GM12878 (cell line): ENCODE measurements around the gene GNB3. TPM values are rescaled to one million over a fixed set of nuclear protein-coding genes. Genes with fewer than 3 reads are reported as not detected.

Experiments used
- ATAC-seq: fragments of 200-7000 bp; cut with Tn5 transposase; 3 replicates; pipeline ENCODE4 v1.9.1; 2020; ENCODE audit warnings: mild to moderate bottlenecking, moderate library complexity
- BruUV-seq: library from RNA; stranded (reverse); fragments of 400-500 nt; replicated peaks from 2 replicates; lab custom pipeline; 2021; lab: Mats Ljungman, UMichigan
- CTCF ChIA-PET: fragments of 300-600 bp; sonication (Branson Sonifier 250); formaldehyde crosslinking; extraction: SDS; loops from one replicate; lab custom pipeline; 2021; ENCODE audit warnings: inconsistent platforms; lab: Yijun Ruan, JAX
- POLR2A ChIA-PET: fragments of 350-600 bp; formaldehyde crosslinking; extraction: SDS; loops from one replicate; lab custom pipeline; 2021; ENCODE audit warnings: inconsistent platforms; lab: Charles Lee
- RAD21 ChIA-PET: fragments of 300-600 bp; sonication (Branson Sonifier 250); formaldehyde crosslinking; loops from one replicate; lab custom pipeline; 2023; ENCODE audit warnings: antibody characterized with exemption; ENCODE audit not compliant: unreplicated experiment; lab: Charles Lee
- SMC1A ChIA-PET: fragments of 300-600 bp; sonication (Branson Sonifier 250); formaldehyde crosslinking; loops from one replicate; lab custom pipeline; 2023; ENCODE audit not compliant: unreplicated experiment, uncharacterized antibody; lab: Charles Lee
- DNase-seq: peaks from one replicate; pipeline ENCODE4 v3.0.0-alpha.2; 2011; ENCODE audit warnings: low read depth, low spot score
- FAIRE-seq: peaks from 3 replicates; lab custom pipeline; 2011; peaks lifted over from hg19 to GRCh38; lab: Jason Lieb, UNC
- H2AFZ ChIP-seq: 2 replicates; pipeline ENCODE4 v1.6.0; 2011; ENCODE audit warnings: low read depth, low read length, control low read depth; ENCODE audit not compliant: control insufficient read depth
- H3K27ac ChIP-seq: 2 replicates; pipeline ENCODE4 v1.5.1; 2011; ENCODE audit warnings: control low read depth; ENCODE audit not compliant: control insufficient read depth, insufficient read depth
- H3K27me3 ChIP-seq, 2 experiments: replicated peaks in 1 of 2; 2 replicates each; pipeline versions ENCODE4 v1.6.0 to v1.6.1; 2011; ENCODE audit warnings: low read length in 1 of 2; ENCODE audit not compliant: control insufficient read depth in 2 of 2, insufficient read depth in 2 of 2
- H3K36me3 ChIP-seq, 2 experiments: 2 replicates each; pipeline ENCODE4 v1.5.1; 2011; ENCODE audit warnings: low read length in 1 of 2; ENCODE audit not compliant: control insufficient read depth in 2 of 2, insufficient read depth in 2 of 2
- H3K4me1 ChIP-seq: 2 replicates; pipeline ENCODE4 v1.6.1; 2011; ENCODE audit warnings: mild to moderate bottlenecking, low read length, moderate library complexity, mixed read lengths; ENCODE audit not compliant: control insufficient read depth, insufficient read depth
- H3K4me2 ChIP-seq: 2 replicates; pipeline ENCODE4 v1.6.0; 2011; ENCODE audit warnings: control low read depth; ENCODE audit not compliant: control insufficient read depth, insufficient read depth
- H3K4me3 ChIP-seq: fragments of 200-600 bp; sonication (generic); 2 replicates; pipeline ENCODE4 v1.5.1; 2016
- H3K79me2 ChIP-seq: 2 replicates; pipeline ENCODE4 v1.6.0; 2011; ENCODE audit warnings: low read length; ENCODE audit not compliant: control insufficient read depth, insufficient read depth
- H3K9ac ChIP-seq: 2 replicates; pipeline ENCODE4 v1.8.0; 2011; ENCODE audit warnings: low read length, control low read depth, mixed read lengths; ENCODE audit not compliant: control insufficient read depth, insufficient read depth
- H3K9me3 ChIP-seq: replicated peaks from 3 replicates; pipeline ENCODE4 v1.5.1; 2011; ENCODE audit warnings: mild to moderate bottlenecking, low read length; ENCODE audit not compliant: control insufficient read depth, insufficient read depth
- H4K20me1 ChIP-seq: 2 replicates; pipeline ENCODE4 v1.6.0; 2011; ENCODE audit not compliant: control insufficient read depth, insufficient read depth
- BACH1 ChIP-seq: fragments of 450-650 bp; IDR thresholded peaks from 2 replicates; pipeline ENCODE4 v1.6.1; 2017; ENCODE audit warnings: mild to moderate bottlenecking, borderline replicate concordance
- CBX5 ChIP-seq: sonication (generic); IDR thresholded peaks from 2 replicates; pipeline ENCODE4 v1.6.1; 2016; ENCODE audit warnings: low read depth, moderate library complexity, mild to moderate bottlenecking, inconsistent platforms
- EP300 ChIP-seq, 2 experiments: fragments of 150-350 bp in 1 of 2; IDR thresholded peaks; 2 replicates each; pipeline ENCODE4 v1.6.1; 2011 to 2012; ENCODE audit warnings: low read depth in 2 of 2, low read length in 2 of 2, borderline replicate concordance in 1 of 2, improper control_type of control experiment in 1 of 2, inconsistent platforms in 1 of 2; ENCODE audit not compliant: control insufficient read depth in 1 of 2
- ETV6 ChIP-seq, 2 experiments: fragments of 450-650 bp in 1 of 2; IDR thresholded peaks in 1 of 2; conservative IDR thresholded peaks in 1 of 2; 2 replicates each; pipeline ENCODE4 v1.6.1; 2014; ENCODE audit warnings: antibody characterized with exemption in 1 of 2, borderline replicate concordance in 1 of 2, low read depth in 1 of 2, mild to moderate bottlenecking in 1 of 2, moderate library complexity in 1 of 2
- EZH2 ChIP-seq: IDR thresholded peaks from 2 replicates; pipeline ENCODE4 v1.6.1; 2012; ENCODE audit warnings: low read depth, mild to moderate bottlenecking, control low read depth, inconsistent platforms, low read length, borderline replicate concordance; ENCODE audit not compliant: control insufficient read depth
- FOXM1 ChIP-seq: IDR thresholded peaks from 2 replicates; pipeline ENCODE4 v1.6.1; 2012; ENCODE audit warnings: low read depth, mild to moderate bottlenecking, inconsistent platforms, low read length, moderate library complexity
- GATAD2B ChIP-seq: fragments of 450-650 bp; conservative IDR thresholded peaks from 2 replicates; pipeline ENCODE4 v1.6.1; 2017; ENCODE audit warnings: low read depth, mild to moderate bottlenecking, moderate library complexity
- HDAC2 ChIP-seq: fragments of 200-600 bp; sonication (generic); IDR thresholded peaks from 2 replicates; pipeline ENCODE4 v1.6.1; 2017
- IKZF2 ChIP-seq, 2 experiments: fragments of 450-650 bp; IDR thresholded peaks; 2 replicates each; pipeline ENCODE4 v1.6.1; 2017; ENCODE audit warnings: mild to moderate bottlenecking in 2 of 2, moderate library complexity in 2 of 2
- POLR2AphosphoS2 ChIP-seq: IDR thresholded peaks from 2 replicates; pipeline ENCODE4 v1.6.1; 2011; ENCODE audit warnings: low read depth, mild to moderate bottlenecking, low read length, improper control_type of control experiment, moderate library complexity
- POLR2AphosphoS5 ChIP-seq: IDR thresholded peaks from 2 replicates; pipeline ENCODE4 v1.6.1; 2011; ENCODE audit warnings: mild to moderate bottlenecking, low read length, inconsistent platforms
- SMARCA5 ChIP-seq: fragments of 450-650 bp; IDR thresholded peaks from 2 replicates; pipeline ENCODE4 v1.6.1; 2017; ENCODE audit warnings: mild to moderate bottlenecking
- SMC3 ChIP-seq: IDR thresholded peaks from 2 replicates; pipeline ENCODE4 v1.6.1; 2011; ENCODE audit warnings: low read length, improper control_type of control experiment, borderline replicate concordance
- SRF ChIP-seq, 2 experiments: IDR thresholded peaks; 2 replicates each; pipeline ENCODE4 v1.6.1; 2011; ENCODE audit warnings: low read depth in 2 of 2, low read length in 2 of 2, mild to moderate bottlenecking in 1 of 2, moderate library complexity in 1 of 2
- SUZ12 ChIP-seq: fragments of 200-600 bp; sonication (generic); IDR thresholded peaks from one replicate; pipeline ENCODE4 v1.6.1; 2018; ENCODE audit warnings: antibody characterized with exemption, mild to moderate bottlenecking; ENCODE audit not compliant: unreplicated experiment
- WGBS: methylation state at CpG from one replicate; pipeline ENCODE4 v1.1.6; 2016; ENCODE audit warnings: low lambda C conversion rate; ENCODE audit not compliant: insufficient replicate concordance, insufficient coverage; ENCODE audit errors: missing lambda C conversion rate; 5-methylcytosine and 5-hydroxymethylcytosine counted together
- in situ Hi-C: fragments of 300-500 bp; cut with MboI; formaldehyde crosslinking; loops from 9 replicates; pipeline ENCODE4 v1.14.3; 2018; ENCODE audit warnings: mixed read lengths
- intact Hi-C: fragments of 100-400 bp; cut with micrococcal nuclease; formaldehyde crosslinking; loops from one replicate; pipeline ENCODE4 v1.14.2; 2022; ENCODE audit not compliant: unreplicated experiment
- polyA plus RNA-seq, 11 experiments: library from polyadenylated mRNA; depleted of rRNA in 4 of 11; unstranded in 6 of 11; stranded (reverse) in 5 of 11; fragments of >200 nt; fragmentation: Nextera tagmentation in 4 of 11; fragmentation: Illumina TruSeq in 1 of 11; extraction: Ambion mirVana in 4 of 11; extraction: Trizol in 1 of 11; gene quantifications; 1 replicate in 1 of 11; 2 replicates in 10 of 11; pipeline versions ENCODE4 v1.2.1 to v1.2.3, GENCODE V29; 2011 to 2016; ENCODE audit warnings: inconsistent platforms in 2 of 11, missing spikeins in 2 of 11, low read depth in 1 of 11
- total RNA-seq, 4 experiments: library from RNA; depleted of rRNA in 3 of 4; stranded (reverse); fragments of >200 nt in 3 of 4; fragmentation: Illumina TruSeq in 1 of 4; extraction: Trizol in 1 of 4; gene quantifications; 2 replicates each; pipeline versions ENCODE4 v1.2.1 to v1.2.3, GENCODE V29; 2013 to 2021
- TF ChIP-seq, protein P1 (sequence below): fragments of 450-650 bp; formaldehyde crosslinking; IDR thresholded peaks from 2 replicates; pipeline ENCODE4 v1.4.0; 2022; ENCODE audit warnings: mild to moderate bottlenecking, moderate library complexity
- TF ChIP-seq, protein P2 (sequence below): IDR thresholded peaks from 2 replicates; pipeline ENCODE4 v1.6.1; 2011; ENCODE audit warnings: mild to moderate bottlenecking, low read depth, low read length, moderate library complexity; ENCODE audit not compliant: insufficient replicate concordance

The GNB3 gene
- total and polyA plus RNA-seq, 10 of the 15 experiments (the other 5 are each of a cell fraction or from before 2014, with no cell fraction given): 0.05 to 1.1 (median 0.36) TPM

DNA sequence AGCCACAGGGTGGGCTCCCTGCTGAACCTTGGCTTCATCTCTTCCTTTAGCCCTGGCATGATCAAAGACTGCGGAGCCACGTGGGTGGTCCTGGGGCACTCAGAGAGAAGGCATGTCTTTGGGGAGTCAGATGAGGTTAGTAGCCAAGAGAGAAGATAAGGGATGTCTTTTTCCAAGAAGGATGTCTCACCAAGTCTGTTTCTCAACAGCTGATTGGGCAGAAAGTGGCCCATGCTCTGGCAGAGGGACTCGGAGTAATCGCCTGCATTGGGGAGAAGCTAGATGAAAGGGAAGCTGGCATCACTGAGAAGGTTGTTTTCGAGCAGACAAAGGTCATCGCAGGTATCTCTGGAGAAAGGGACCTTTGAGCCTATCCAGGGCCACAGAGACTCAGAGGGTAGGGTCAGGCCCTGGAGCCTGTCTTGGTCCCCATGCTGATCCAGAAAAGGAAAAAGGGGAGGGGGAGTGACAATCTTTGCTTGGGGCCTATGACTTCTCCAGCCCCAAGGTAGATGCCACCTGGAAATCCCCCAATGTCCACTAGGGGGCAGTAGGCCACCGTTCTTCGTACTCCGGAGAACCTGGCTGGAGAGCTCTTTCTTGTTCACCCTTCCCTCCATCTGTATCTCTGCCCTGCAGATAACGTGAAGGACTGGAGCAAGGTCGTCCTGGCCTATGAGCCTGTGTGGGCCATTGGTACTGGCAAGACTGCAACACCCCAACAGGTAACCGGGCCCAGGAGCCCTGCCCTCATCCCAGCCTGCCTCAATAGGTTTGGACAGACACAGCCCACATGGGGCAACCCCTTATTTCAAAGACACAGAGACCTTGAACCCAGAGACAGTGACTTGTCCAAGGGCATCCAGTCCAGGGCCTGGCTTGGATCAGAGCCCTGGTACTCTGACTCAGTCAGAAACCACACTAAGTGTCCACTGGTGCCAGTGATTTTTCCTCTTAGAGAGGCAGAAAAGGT lies 28.6 kb downstream of the GNB3 start:
- CTCF ChIA-PET: interaction anchor here (0.6 to 9.5 kb wide), 37 partner anchors 8 to 243 kb away, joined by 3 to 173 read pairs (median 5); partner anchors contain the start of genes C12orf57, C1RL, CDCA3 and LPCAT3
- no TSS peak for BruUV-seq
- intact Hi-C loops (loop anchor here (1.0 to 2.0 kb wide), 4 partner anchors 22 to 243 kb away; no protein-coding TSS in a partner anchor), in situ Hi-C loops (no loop called here)
- ATAC-seq (peak; percentile 13), DNase-seq (peak; percentile 27), FAIRE-seq (peak; percentile 92)
- peaks cover 20 to 24% of the 10 kb centered on the region in 2 experiments for H3K36me3 ChIP-seq
- SMC1A ChIA-PET: interaction anchor here (0.9 to 5.3 kb wide), 13 partner anchors 16 to 244 kb away, joined by 3 to 42 read pairs (median 4); partner anchors contain the start of genes C12orf57, C1RL, CDCA3 and USP5
- no peak overlapping the region for H2AFZ ChIP-seq
- RAD21 ChIA-PET: interaction anchor here (0.6 to 5.6 kb wide), 16 partner anchors 17 to 242 kb away, joined by 3 to 42 read pairs (median 4); partner anchors contain the start of genes C12orf57, CDCA3, EMG1 and MLF2
- H3K27ac ChIP-seq: peak overlapping the region; percentile 96
- POLR2A ChIA-PET: interaction anchor here (0.5 to 5.7 kb wide), 11 partner anchors 11 to 243 kb away, joined by 3 to 84 read pairs (median 4); partner anchors contain the start of genes C12orf57, CDCA3, COPS7A and LRRC23
- 20% methylated on average over 11 of the region's 12 CpGs for WGBS
- H3K9ac ChIP-seq: peak overlapping the region; percentile 90
- H3K27me3 ChIP-seq: no peaks in the 10 kb centered on the region
- H4K20me1 ChIP-seq: peaks cover 16% of the 10 kb centered on the region
- peak overlapping the region; percentile 97 for H3K4me2 ChIP-seq
- H3K79me2 ChIP-seq: peaks cover 42% of the 10 kb centered on the region
- H3K4me1 ChIP-seq: peaks cover 35% of the 10 kb centered on the region
- no peaks in the 10 kb centered on the region for H3K9me3 ChIP-seq
- H3K4me3 ChIP-seq: peak overlapping the region; percentile 100
- TF ChIP-seq POLR2AphosphoS2 (0 out of 2 replicates have a peak, but pooled peaks have one; percentile 29), GATAD2B (no peak), CBX5 (no peak), ETV6 (conservative IDR thresholded peaks at IDR 0.05 in 1 of 2, IDR thresholded peaks at IDR 0.05 in 1 of 2; ENCODE audit: borderline replicate concordance in 1 of 2, low read depth in 1 of 2) (no peak), POLR2AphosphoS5 (peak; percentile 50), SMARCA5 (0 out of 2 replicates have a peak, but pooled peaks have one; percentile 36), SMC3 (peak; percentile 39), IKZF2 (IDR thresholded peaks at IDR 0.05) (no peak), EZH2 (no peak), FOXM1 (no peak), SRF (IDR thresholded peaks at IDR 0.05; ENCODE audit: low read depth in 2 of 2, low read length in 2 of 2) (no peak), EP300 (IDR thresholded peaks at IDR 0.05; ENCODE audit: borderline replicate concordance in 1 of 2, control insufficient read depth in 1 of 2, low read depth in 2 of 2, low read length in 2 of 2) (no peak), SUZ12 (no peak), BACH1 (0 out of 2 replicates have a peak, but pooled peaks have one; percentile 36), HDAC2 (no peak)
- TF ChIP-seq, protein P1, sequence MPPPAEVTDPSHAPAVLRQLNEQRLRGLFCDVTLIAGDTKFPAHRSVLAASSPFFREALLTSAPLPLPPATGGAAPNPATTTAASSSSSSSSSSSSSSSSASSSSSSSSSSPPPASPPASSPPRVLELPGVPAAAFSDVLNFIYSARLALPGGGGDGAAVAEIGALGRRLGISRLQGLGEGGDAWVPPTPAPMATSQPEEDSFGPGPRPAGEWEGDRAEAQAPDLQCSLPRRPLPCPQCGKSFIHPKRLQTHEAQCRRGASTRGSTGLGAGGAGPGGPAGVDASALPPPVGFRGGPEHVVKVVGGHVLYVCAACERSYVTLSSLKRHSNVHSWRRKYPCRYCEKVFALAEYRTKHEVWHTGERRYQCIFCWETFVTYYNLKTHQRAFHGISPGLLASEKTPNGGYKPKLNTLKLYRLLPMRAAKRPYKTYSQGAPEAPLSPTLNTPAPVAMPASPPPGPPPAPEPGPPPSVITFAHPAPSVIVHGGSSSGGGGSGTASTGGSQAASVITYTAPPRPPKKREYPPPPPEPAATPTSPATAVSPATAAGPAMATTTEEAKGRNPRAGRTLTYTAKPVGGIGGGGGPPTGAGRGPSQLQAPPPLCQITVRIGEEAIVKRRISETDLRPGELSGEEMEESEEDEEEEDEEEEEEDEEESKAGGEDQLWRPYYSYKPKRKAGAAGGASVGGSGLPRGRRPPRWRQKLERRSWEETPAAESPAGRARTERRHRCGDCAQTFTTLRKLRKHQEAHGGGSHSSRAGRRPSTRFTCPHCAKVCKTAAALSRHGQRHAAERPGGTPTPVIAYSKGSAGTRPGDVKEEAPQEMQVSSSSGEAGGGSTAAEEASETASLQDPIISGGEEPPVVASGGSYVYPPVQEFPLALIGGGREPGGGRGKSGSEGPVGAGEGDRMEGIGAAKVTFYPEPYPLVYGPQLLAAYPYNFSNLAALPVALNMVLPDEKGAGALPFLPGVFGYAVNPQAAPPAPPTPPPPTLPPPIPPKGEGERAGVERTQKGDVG: no peak
- TF ChIP-seq, protein P2, sequence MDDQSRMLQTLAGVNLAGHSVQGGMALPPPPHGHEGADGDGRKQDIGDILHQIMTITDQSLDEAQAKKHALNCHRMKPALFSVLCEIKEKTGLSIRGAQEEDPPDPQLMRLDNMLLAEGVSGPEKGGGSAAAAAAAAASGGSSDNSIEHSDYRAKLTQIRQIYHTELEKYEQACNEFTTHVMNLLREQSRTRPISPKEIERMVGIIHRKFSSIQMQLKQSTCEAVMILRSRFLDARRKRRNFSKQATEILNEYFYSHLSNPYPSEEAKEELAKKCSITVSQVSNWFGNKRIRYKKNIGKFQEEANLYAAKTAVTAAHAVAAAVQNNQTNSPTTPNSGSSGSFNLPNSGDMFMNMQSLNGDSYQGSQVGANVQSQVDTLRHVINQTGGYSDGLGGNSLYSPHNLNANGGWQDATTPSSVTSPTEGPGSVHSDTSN: no peak
